Measurements from ENCODE around the gene CAMSAP2. TPM values are rescaled to one million over a fixed set of nuclear protein-coding genes. Genes with fewer than 3 reads are reported as not detected.

The CAMSAP2 gene
- total RNA-seq, 1 experiment from 2014 or later = 14.2 TPM

DNA sequence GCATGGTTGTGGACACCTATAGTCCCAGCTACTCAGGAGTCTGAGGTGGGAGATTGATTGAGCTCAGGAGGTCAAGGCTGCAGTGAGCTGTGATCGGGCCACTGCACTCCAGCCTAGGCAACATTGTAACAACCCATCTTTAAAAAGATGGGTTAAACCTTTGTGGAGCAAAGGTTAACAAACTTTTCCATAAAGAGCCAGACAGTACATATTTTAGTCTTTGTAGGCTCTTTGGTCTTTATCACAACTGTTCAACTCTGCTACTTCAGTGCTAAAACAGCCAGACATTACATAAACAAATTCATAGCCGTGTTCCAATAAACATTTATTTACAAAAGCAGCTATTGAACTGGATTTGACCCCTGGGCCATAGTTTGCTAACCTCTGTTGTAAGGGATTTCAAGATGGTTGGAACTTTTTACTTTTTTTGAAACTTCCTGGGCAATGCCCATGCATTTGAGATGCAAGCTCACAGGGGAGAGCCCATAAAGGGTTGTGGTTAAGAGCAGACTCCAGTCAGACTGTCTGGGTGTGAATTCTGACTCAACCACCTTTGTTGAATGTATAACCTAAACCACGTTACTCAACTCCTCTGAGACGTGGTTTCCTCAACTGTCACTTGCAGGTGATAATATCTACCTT, 166.8 kb downstream of the CAMSAP2 start:
- no peak for DNase-seq (ENCODE audit: low spot score)
- in situ Hi-C loops (cut with HindIII; ENCODE audit: low sequenced_read_pairs) = no loop called here

DNA sequence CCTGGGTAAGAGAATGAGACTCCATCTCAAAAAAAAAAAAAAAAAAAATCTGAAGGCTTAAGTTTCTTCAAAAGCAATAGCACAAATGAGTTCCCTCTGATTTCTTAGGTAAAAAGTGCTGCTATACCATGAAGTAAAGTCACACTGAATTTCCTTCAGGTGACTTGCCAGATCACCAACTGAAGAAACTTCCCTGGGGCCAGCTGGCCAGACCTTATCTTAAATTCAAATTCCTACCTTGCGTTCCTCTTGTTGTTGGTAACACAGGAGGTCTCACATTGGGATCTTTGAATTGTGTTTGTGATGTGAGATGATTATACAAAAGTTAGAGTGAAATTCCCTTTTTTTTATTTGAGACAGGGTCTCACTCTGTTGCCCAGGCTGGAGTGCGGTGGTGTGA, 167.8 kb downstream of the CAMSAP2 start:
- DNase-seq (ENCODE audit: low spot score) = no peak
- in situ Hi-C loops (cut with HindIII; ENCODE audit: low sequenced_read_pairs) = no loop called here

DNA sequence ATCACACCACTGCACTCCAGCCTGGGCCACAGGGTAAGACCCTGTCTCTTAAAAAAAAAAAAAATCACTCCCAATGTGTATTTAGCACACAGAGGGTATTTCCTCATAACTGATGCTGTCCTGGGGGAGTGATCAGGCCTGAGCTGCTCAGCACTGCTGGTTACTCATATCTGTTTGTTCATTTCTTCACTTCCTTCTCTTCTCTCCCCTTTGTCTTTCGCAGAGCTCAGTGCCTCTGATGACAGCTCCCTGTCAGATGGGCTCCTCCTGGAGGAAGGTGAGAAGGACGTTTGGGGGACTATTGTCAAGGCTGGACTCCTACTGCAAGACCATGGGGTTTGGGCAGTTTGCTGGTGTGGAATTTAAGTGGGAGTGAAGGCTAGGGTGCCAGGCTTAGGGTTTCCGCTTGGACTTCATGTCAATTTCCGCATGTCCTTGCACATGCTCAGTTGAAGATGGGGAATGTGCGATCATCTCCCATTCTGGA, 169.0 kb downstream of the CAMSAP2 start:
- DNase-seq (ENCODE audit: low spot score) = no peak
- in situ Hi-C loops (cut with HindIII; ENCODE audit: low sequenced_read_pairs) = no loop called here

DNA sequence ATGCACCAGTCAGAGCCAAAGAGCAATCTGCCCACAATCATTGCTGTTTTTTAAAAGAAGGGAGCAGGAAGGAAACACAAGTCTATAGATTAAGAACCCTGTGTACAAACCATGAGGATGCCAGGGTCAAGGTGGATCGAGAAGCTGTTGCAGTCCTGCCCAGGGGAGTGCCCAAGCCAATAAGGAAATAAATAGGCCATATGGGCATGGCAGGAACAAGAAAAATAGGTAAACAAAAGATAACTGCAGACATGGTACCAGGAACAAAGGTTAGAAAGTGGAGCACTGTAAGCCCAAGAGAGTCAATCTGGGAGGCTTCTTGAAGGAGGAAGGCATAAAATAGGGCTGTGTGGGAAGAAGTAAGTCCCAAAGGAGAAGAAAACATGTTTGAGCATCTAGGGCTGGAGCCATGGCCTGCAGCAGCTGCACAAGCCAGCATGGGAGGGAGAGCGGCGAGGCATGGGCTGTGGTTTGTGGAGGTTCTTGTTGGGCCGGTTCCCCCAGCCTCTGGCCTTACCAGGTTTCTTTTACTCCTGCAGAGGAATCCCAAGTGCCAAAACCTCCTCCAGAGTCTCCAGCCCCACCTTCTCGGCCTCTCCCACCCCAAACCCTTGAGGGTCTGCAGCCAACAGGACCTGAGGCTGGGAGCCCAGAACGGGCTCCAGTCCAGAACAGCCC, 169.6 kb downstream of the CAMSAP2 start:
- DNase-seq (ENCODE audit: low spot score) = no peak
- in situ Hi-C loops (cut with HindIII; ENCODE audit: low sequenced_read_pairs) = no loop called here

DNA sequence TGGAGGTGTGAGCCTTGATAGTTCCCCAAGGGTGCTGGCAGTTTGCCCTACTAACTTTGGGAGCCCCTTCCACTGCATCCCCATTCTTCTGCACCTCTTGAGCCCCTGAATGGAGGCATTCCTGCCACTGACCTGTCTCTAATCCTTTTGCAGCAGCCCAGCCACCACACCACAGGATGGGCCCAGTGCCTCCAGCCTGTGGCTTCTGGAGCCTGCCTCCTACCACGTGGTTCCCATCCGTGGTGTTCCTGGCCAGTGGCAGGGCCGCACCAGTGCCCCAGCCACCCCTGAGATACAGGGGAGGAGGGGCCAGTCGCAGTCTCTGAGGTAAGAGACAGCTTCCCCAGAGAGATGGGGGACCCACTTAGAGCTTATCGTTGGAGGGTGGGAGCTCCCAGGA, 170.4 kb downstream of the CAMSAP2 start:
- in situ Hi-C loops (cut with HindIII; ENCODE audit: low sequenced_read_pairs) = no loop called here
- DNase-seq (ENCODE audit: low spot score) = no peak

DNA sequence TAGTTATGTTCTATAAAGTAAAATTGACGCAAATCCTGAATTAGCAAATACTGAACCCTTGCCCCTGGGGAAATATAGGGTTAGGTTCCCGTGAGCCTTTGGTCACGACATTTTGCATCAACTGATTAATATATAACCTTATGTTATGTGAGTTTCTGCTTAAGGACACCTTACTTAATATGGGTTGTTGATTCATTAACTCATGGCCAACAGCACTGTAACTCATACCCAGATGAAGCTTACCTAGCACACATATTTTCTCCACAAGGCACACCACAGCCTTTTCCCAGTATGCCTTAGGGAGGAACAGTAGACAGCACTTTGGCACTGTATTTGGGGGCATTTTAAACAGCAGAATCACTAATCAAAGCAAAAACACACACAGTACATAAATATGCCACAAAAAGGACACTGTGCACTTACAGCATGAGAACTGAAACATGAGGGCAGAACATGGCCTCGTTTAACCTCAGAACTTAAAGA, 171.1 kb downstream of the CAMSAP2 start:
- no peak for DNase-seq (ENCODE audit: low spot score)
- in situ Hi-C loops (cut with HindIII; ENCODE audit: low sequenced_read_pairs) = no loop called here

Other genes with a start within 250 kb of the CAMSAP2 start
- gene KIF14, start 118.1 kb upstream of the CAMSAP2 start, total RNA-seq (2014; rRNA removed; shearing (Covaris generic)) = 12.4 and 17.8 TPM in 2 replicates
- 11.6 and 20.6 TPM in 2 replicates for gene DDX59, start 69.0 kb upstream of the CAMSAP2 start, total RNA-seq (2014; rRNA removed; shearing (Covaris generic))
- not detected in 2 replicates for gene GPR25, start 134.1 kb downstream of the CAMSAP2 start, total RNA-seq (2014; rRNA removed; shearing (Covaris generic))
- gene INAVA, start 156.0 kb downstream of the CAMSAP2 start, total RNA-seq (2014; rRNA removed; shearing (Covaris generic)) = 39.3 and 54.7 TPM in 2 replicates